SJSA1 (cell line): Measurements from ENCODE around the gene CPA1. TPM values are rescaled to one million over a fixed set of nuclear protein-coding genes. Genes with fewer than 3 reads are reported as not detected.
"Not testable (repeated sequence)": the region's sequence is repeated elsewhere in the genome, so short reads cannot be mapped to it uniquely, and the experiment has no call there.

ENCODE experiments used
- DNase-seq, 2 experiments: peaks; one replicate each; pipeline ENCODE4 v3.0.0-alpha.2; 2015 to 2020; ENCODE audit warnings: low spot score in 2 of 2, low read depth in 1 of 2
- H3K27ac ChIP-seq: fragments of 250-450 bp; sonication (Bioruptor Pico); 2 replicates; pipeline ENCODE4 v1.5.1; 2020; ENCODE audit warnings: mild to moderate bottlenecking, moderate library complexity
- H3K27me3 ChIP-seq: fragments of 250-450 bp; sonication (Bioruptor Pico); replicated peaks from 2 replicates; pipeline ENCODE4 v1.5.1; 2020; ENCODE audit warnings: mild to moderate bottlenecking, moderate library complexity
- H3K36me3 ChIP-seq: fragments of 250-450 bp; sonication (Bioruptor Pico); 2 replicates; pipeline ENCODE4 v1.5.1; 2020; ENCODE audit warnings: mild to moderate bottlenecking
- H3K4me1 ChIP-seq: fragments of 250-450 bp; sonication (Bioruptor Pico); replicated peaks from 2 replicates; pipeline ENCODE4 v1.6.1; 2021; ENCODE audit warnings: mild to moderate bottlenecking
- H3K4me3 ChIP-seq: fragments of 250-450 bp; sonication (Bioruptor Pico); 2 replicates; pipeline ENCODE4 v1.5.1; 2020; ENCODE audit warnings: mild to moderate bottlenecking
- H3K9me3 ChIP-seq: fragments of 250-450 bp; sonication (Bioruptor Pico); replicated peaks from 2 replicates; pipeline ENCODE4 v1.5.1; 2020; ENCODE audit warnings: mild to moderate bottlenecking
- total RNA-seq: library from RNA; depleted of rRNA; stranded (reverse); fragments of >200 nt; shearing (Covaris generic); gene quantifications from 2 replicates; pipeline ENCODE4 v1.2.3, GENCODE V29; 2014

Gene CPA1
- total RNA-seq, 1 experiment from 2014 or later = not detected

GRCh38 chr7:130372402-130373165, 7.7 kb upstream of the CPA1 start:
- Histone ChIP-seq H3K4me1 (peaks cover 63% of the 10 kb centered on the region), H3K36me3 (no peaks in the 10 kb centered on the region), H3K27ac (peak overlapping the region; percentile 100), H3K4me3 (no peak overlapping the region), H3K9me3 (peaks cover 6% of the 10 kb centered on the region; the same call in 1 of the 2 replicates), H3K27me3 (no peaks in the 10 kb centered on the region)
- DNase-seq = no peak

- H3K27me3 ChIP-seq = no peaks in the 10 kb centered on the region
- no peak for DNase-seq
- H3K4me1 ChIP-seq = peaks cover 55% of the 10 kb centered on the region
- H3K9me3 ChIP-seq = peaks cover 6% of the 10 kb centered on the region; the same call in 1 of the 2 replicates
- H3K36me3 ChIP-seq = no peaks in the 10 kb centered on the region
- H3K4me3 ChIP-seq = no peak overlapping the region
- H3K27ac ChIP-seq = peak overlapping the region; percentile 100
These were observed 5.8 kb upstream of the CPA1 start for GRCh38 chr7:130374507-130374906.

- H3K36me3 ChIP-seq, H3K9me3 ChIP-seq, DNase-seq, H3K27me3 ChIP-seq, H3K27ac ChIP-seq, H3K4me3 ChIP-seq: not testable (repeated sequence)
- peaks cover 47% of the 10 kb centered on the region for H3K4me1 ChIP-seq
These were observed 3.8 kb upstream of the CPA1 start for GRCh38 chr7:130376461-130376860.

GRCh38 chr7:130377178-130377577, 3.1 kb upstream of the CPA1 start:
- H3K27me3 ChIP-seq = no peaks in the 10 kb centered on the region
- H3K9me3 ChIP-seq = peaks cover 6% of the 10 kb centered on the region; the same call in 1 of the 2 replicates
- H3K4me3 ChIP-seq = no peak overlapping the region
- no peak overlapping the region for H3K27ac ChIP-seq
- peaks cover 40% of the 10 kb centered on the region for H3K4me1 ChIP-seq
- no peaks in the 10 kb centered on the region for H3K36me3 ChIP-seq
- no peak for DNase-seq

GRCh38 chr7:130379019-130379418, 1.3 kb upstream of the CPA1 start:
- H3K9me3 ChIP-seq = peaks cover 6% of the 10 kb centered on the region; the same call in 1 of the 2 replicates
- peaks cover 22% of the 10 kb centered on the region for H3K4me1 ChIP-seq
- no peak overlapping the region for H3K27ac ChIP-seq
- DNase-seq = no peak
- no peaks in the 10 kb centered on the region for H3K27me3 ChIP-seq
- H3K36me3 ChIP-seq = no peaks in the 10 kb centered on the region
- no peak overlapping the region for H3K4me3 ChIP-seq

- H3K27me3 ChIP-seq = no peaks in the 10 kb centered on the region
- H3K36me3 ChIP-seq = no peaks in the 10 kb centered on the region
- no peak for DNase-seq
- peaks cover 6% of the 10 kb centered on the region; the same call in 1 of the 2 replicates for H3K9me3 ChIP-seq
- H3K27ac ChIP-seq = no peak overlapping the region
- H3K4me1 ChIP-seq = peaks cover 17% of the 10 kb centered on the region
- no peak overlapping the region for H3K4me3 ChIP-seq
These were observed 768 bp upstream of the CPA1 start for GRCh38 chr7:130379532-130379920.

GRCh38 chr7:130380861-130381455, 664 bp downstream of the CPA1 start:
- DNase-seq = no peak
- Histone ChIP-seq H3K4me1 (peaks cover 11% of the 10 kb centered on the region), H3K9me3 (peaks cover 6% of the 10 kb centered on the region; the same call in 1 of the 2 replicates), H3K27ac (no peak overlapping the region), H3K27me3 (no peaks in the 10 kb centered on the region), H3K4me3 (no peak overlapping the region), H3K36me3 (no peaks in the 10 kb centered on the region)

- no peak for DNase-seq
- Histone ChIP-seq H3K36me3 (no peaks in the 10 kb centered on the region), H3K4me1 (peaks cover 16% of the 10 kb centered on the region), H3K27me3 (no peaks in the 10 kb centered on the region), H3K9me3 (no peaks in the 10 kb centered on the region), H3K27ac (no peak overlapping the region), H3K4me3 (no peak overlapping the region)
These were observed 1.4 kb downstream of the CPA1 start for GRCh38 chr7:130381468-130382312.

- H3K4me1 ChIP-seq = peaks cover 26% of the 10 kb centered on the region
- peak in 1 of 2 experiments; percentile 40 for DNase-seq
- no peaks in the 10 kb centered on the region for H3K27me3 ChIP-seq
- H3K36me3 ChIP-seq = no peaks in the 10 kb centered on the region
- no peak overlapping the region for H3K27ac ChIP-seq
- H3K4me3 ChIP-seq = no peak overlapping the region
- no peaks in the 10 kb centered on the region for H3K9me3 ChIP-seq
These were observed 3.1 kb downstream of the CPA1 start for GRCh38 chr7:130383187-130383980.

GRCh38 chr7:130384371-130384801, 4.1 kb downstream of the CPA1 start:
- Histone ChIP-seq H3K4me1 (peaks cover 32% of the 10 kb centered on the region), H3K27ac (no peak overlapping the region), H3K4me3 (no peak overlapping the region), H3K27me3 (no peaks in the 10 kb centered on the region), H3K36me3 (no peaks in the 10 kb centered on the region), H3K9me3 (peaks cover 4% of the 10 kb centered on the region)
- peak in 1 of 2 experiments; percentile 31 for DNase-seq

GRCh38 chr7:130384841-130385599, 4.7 kb downstream of the CPA1 start:
- DNase-seq = peak in 1 of 2 experiments; percentile 26
- peaks cover 32% of the 10 kb centered on the region for H3K4me1 ChIP-seq
- H3K36me3 ChIP-seq = no peaks in the 10 kb centered on the region
- H3K27me3 ChIP-seq = no peaks in the 10 kb centered on the region
- no peak overlapping the region for H3K27ac ChIP-seq
- peaks cover 4% of the 10 kb centered on the region for H3K9me3 ChIP-seq
- no peak overlapping the region for H3K4me3 ChIP-seq

GRCh38 chr7:130385600-130386066, 5.3 kb downstream of the CPA1 start:
- Histone ChIP-seq H3K9me3 (peaks cover 4% of the 10 kb centered on the region), H3K36me3 (no peaks in the 10 kb centered on the region), H3K4me3 (no peak overlapping the region)

More at GRCh38 chr7:130385600-130386066, 5.3 kb downstream of the CPA1 start:
- no peaks in the 10 kb centered on the region for H3K27me3 ChIP-seq
- no peak for DNase-seq
- H3K4me1 ChIP-seq = peaks cover 27% of the 10 kb centered on the region
- H3K27ac ChIP-seq = no peak overlapping the region
